SK-N-SH (cell line): Measurements from ENCODE around the gene CHST12. TPM values are rescaled to one million over a fixed set of nuclear protein-coding genes. Genes with fewer than 3 reads are reported as not detected.
A peak's percentile ranks its signal among the peaks of the same experiment; 100 is the strongest.

ENCODE experiments used
- CTCF ChIA-PET: fragments of 300-600, 350-600 bp; formaldehyde crosslinking; extraction: SDS; loops from one replicate; lab custom pipeline; 2021; lab: Yijun Ruan, JAX
- POLR2A ChIA-PET: fragments of 350-600 bp; sonication (Branson Sonifier 250); formaldehyde crosslinking; extraction: SDS; loops from one replicate; lab custom pipeline; 2020; ENCODE audit warnings: antibody characterized with exemption, inconsistent platforms; lab: Yijun Ruan, JAX
- DNase-seq: peaks from one replicate; pipeline ENCODE4 v3.0.0; 2012
- H2AFZ ChIP-seq: fragments of 200-600 bp; sonication (generic); 2 replicates; pipeline ENCODE4 v1.8.1; 2016; ENCODE audit warnings: antibody characterized with exemption, mild to moderate bottlenecking, low read depth
- H3F3A ChIP-seq: fragments of 200-600 bp; sonication (generic); replicated peaks from 2 replicates; pipeline ENCODE3; 2016; ENCODE audit warnings: antibody characterized with exemption, mild to moderate bottlenecking; ENCODE audit not compliant: insufficient read depth
- H3K27ac ChIP-seq, 2 experiments: fragments of 200-500 bp in 1 of 2; fragments of 200-600 bp in 1 of 2; sonication (Bioruptor generic) in 1 of 2; sonication (generic), shearing (Covaris generic) in 1 of 2; 2 replicates each; pipeline versions ENCODE4 v1.5.1 to v1.6.1; 2014 to 2016; ENCODE audit warnings: low read depth in 2 of 2, inconsistent platforms in 1 of 2, low read length in 1 of 2, mild to moderate bottlenecking in 1 of 2, mixed read lengths in 1 of 2
- H3K27me3 ChIP-seq: fragments of 200-600 bp; sonication (generic), shearing (Covaris generic); 2 replicates; pipeline ENCODE4 v1.6.1; 2016; ENCODE audit warnings: mixed run types; ENCODE audit not compliant: insufficient read depth
- H3K36me3 ChIP-seq, 2 experiments: fragments of 200-500 bp in 1 of 2; fragments of 200-600 bp in 1 of 2; sonication (Bioruptor generic) in 1 of 2; sonication (generic) in 1 of 2; replicated peaks in 1 of 2; 2 replicates each; pipeline versions ENCODE3 to v1.5.1; 2014 to 2016; ENCODE audit warnings: low read length in 1 of 2, mild to moderate bottlenecking in 1 of 2; ENCODE audit not compliant: insufficient read depth in 2 of 2, control insufficient read depth in 1 of 2
- H3K4me1 ChIP-seq, 2 experiments: fragments of 200-500 bp in 1 of 2; fragments of 200-600 bp in 1 of 2; sonication (Bioruptor generic) in 1 of 2; sonication (generic), shearing (Covaris generic) in 1 of 2; 2 replicates each; pipeline versions ENCODE4 v1.5.1 to v1.6.1; 2014 to 2016; ENCODE audit warnings: low read depth in 1 of 2, low read length in 1 of 2, mixed run types in 1 of 2; ENCODE audit not compliant: insufficient read depth in 2 of 2, control insufficient read depth in 1 of 2
- H3K4me2 ChIP-seq: fragments of 200-600 bp; sonication (generic), shearing (Covaris generic); 2 replicates; pipeline ENCODE4 v1.6.1; 2017; ENCODE audit warnings: mixed run types
- H3K4me3 ChIP-seq, 2 experiments: fragments of 200-500 bp in 1 of 2; fragments of 200-600 bp in 1 of 2; sonication (Bioruptor generic) in 1 of 2; sonication (generic), shearing (Covaris generic) in 1 of 2; 2 replicates each; pipeline versions ENCODE4 v1.5.1 to v1.8.1; 2014 to 2016; ENCODE audit warnings: low read depth in 2 of 2, inconsistent platforms in 1 of 2, low read length in 1 of 2, mild to moderate bottlenecking in 1 of 2, mixed read lengths in 1 of 2, moderate library complexity in 1 of 2
- H3K79me2 ChIP-seq: fragments of 200-600 bp; sonication (generic); 2 replicates; pipeline ENCODE4 v1.8.1; 2017; ENCODE audit warnings: mild to moderate bottlenecking; ENCODE audit not compliant: insufficient read depth
- H3K9ac ChIP-seq: fragments of 200-600 bp; sonication (generic); 2 replicates; pipeline ENCODE4 v1.6.1; 2017; ENCODE audit warnings: mixed run types
- H3K9me2 ChIP-seq: fragments of 200-600 bp; sonication (generic); 2 replicates; pipeline ENCODE4 v1.6.1; 2017; ENCODE audit warnings: mixed run types
- H3K9me3 ChIP-seq: fragments of 200-600 bp; sonication (generic); 2 replicates; pipeline ENCODE4 v1.6.1; 2017; ENCODE audit warnings: mixed run types, mild to moderate bottlenecking, moderate library complexity
- H4K20me1 ChIP-seq: fragments of 200-600 bp; sonication (generic); 2 replicates; pipeline ENCODE4 v1.6.1; 2017; ENCODE audit warnings: mild to moderate bottlenecking, mixed run types; ENCODE audit not compliant: insufficient read depth
- CHD2 ChIP-seq: fragments of 150-350 bp; IDR thresholded peaks from 2 replicates; pipeline ENCODE4 v1.6.1; 2018; ENCODE audit warnings: low read length; ENCODE audit not compliant: partially characterized antibody
- CTCF ChIP-seq: fragments of 200-600 bp; sonication (generic); IDR thresholded peaks from 2 replicates; pipeline ENCODE4 v1.6.1; 2017; ENCODE audit warnings: antibody characterized with exemption, mild to moderate bottlenecking, moderate library complexity
- ELF1 ChIP-seq: IDR thresholded peaks from 2 replicates; pipeline ENCODE4 v1.4.0; 2012
- FOXM1 ChIP-seq: IDR thresholded peaks from 2 replicates; pipeline ENCODE4 v1.4.0; 2012; ENCODE audit warnings: low read depth, mild to moderate bottlenecking
- GATA2 ChIP-seq: sonication (generic); formaldehyde crosslinking; IDR thresholded peaks from 2 replicates; pipeline ENCODE4 v1.5.0; 2020; ENCODE audit warnings: mild to moderate bottlenecking, missing genetic modification reagents
- IRF3 ChIP-seq: fragments of 150-350 bp; IDR thresholded peaks from 2 replicates; pipeline ENCODE4 v1.6.1; 2016; ENCODE audit warnings: mild to moderate bottlenecking, low read depth, low read length
- JUND ChIP-seq: IDR thresholded peaks from 2 replicates; pipeline ENCODE4 v1.4.0; 2012
- MEF2A ChIP-seq: IDR thresholded peaks from 2 replicates; pipeline ENCODE4 v1.4.0; 2012; ENCODE audit warnings: low read depth, borderline replicate concordance
- MXI1 ChIP-seq: IDR thresholded peaks from 2 replicates; pipeline ENCODE4 v1.6.1; 2012; ENCODE audit warnings: mild to moderate bottlenecking, low read depth, low read length, improper control_type of control experiment
- NRF1 ChIP-seq: IDR thresholded peaks from 2 replicates; pipeline ENCODE4 v1.6.1; 2012; ENCODE audit warnings: low read depth, mild to moderate bottlenecking, low read length
- POLR2AphosphoS5 ChIP-seq: IDR thresholded peaks from 2 replicates; pipeline ENCODE4 v1.6.1; 2012; ENCODE audit warnings: low read depth, low read length
- RAD21 ChIP-seq: IDR thresholded peaks from 2 replicates; pipeline ENCODE4 v1.6.1; 2012; ENCODE audit warnings: mild to moderate bottlenecking, low read length
- RFX5 ChIP-seq: IDR thresholded peaks from 2 replicates; pipeline ENCODE4 v1.6.1; 2012; ENCODE audit warnings: mild to moderate bottlenecking, improper control_type of control experiment, low read length
- SIN3A ChIP-seq: IDR thresholded peaks from 2 replicates; pipeline ENCODE4 v1.6.1; 2012; ENCODE audit warnings: low read depth, mild to moderate bottlenecking, low read length, moderate library complexity, borderline replicate concordance
- SMC3 ChIP-seq: IDR thresholded peaks from 2 replicates; pipeline ENCODE4 v1.6.1; 2012; ENCODE audit warnings: low read depth, low read length, improper control_type of control experiment
- TCF12 ChIP-seq: IDR thresholded peaks from 2 replicates; pipeline ENCODE4 v1.4.0; 2012
- TEAD4 ChIP-seq: IDR thresholded peaks from 2 replicates; pipeline ENCODE4 v1.4.0; 2012; ENCODE audit warnings: mild to moderate bottlenecking, borderline replicate concordance; ENCODE audit not compliant: insufficient read depth
- USF2 ChIP-seq: fragments of 150-350 bp; IDR thresholded peaks from 2 replicates; pipeline ENCODE4 v1.6.1; 2017; ENCODE audit warnings: antibody characterized with exemption, low read length, low read depth, borderline replicate concordance
- YY1 ChIP-seq: IDR thresholded peaks from 2 replicates; pipeline ENCODE4 v1.4.0; 2012; ENCODE audit warnings: low read depth, mild to moderate bottlenecking
- ZBTB33 ChIP-seq: IDR thresholded peaks from 2 replicates; pipeline ENCODE4 v1.4.0; 2012; ENCODE audit warnings: low read depth, borderline replicate concordance
- WGBS: methylation state at CpG from one replicate; pipeline ENCODE4 v1.1.6; 2017; ENCODE audit warnings: low lambda C conversion rate; 5-methylcytosine and 5-hydroxymethylcytosine counted together
- polyA plus RNA-seq, 3 experiments: library from polyadenylated mRNA; depleted of rRNA; stranded (reverse); fragments of >200 nt; gene quantifications; 2 replicates each; pipeline ENCODE4 v1.2.3, GENCODE V29; 2012
- TF ChIP-seq, protein P1 (sequence below): IDR thresholded peaks from 2 replicates; pipeline ENCODE4 v1.4.0; 2012; ENCODE audit warnings: low read depth
- TF ChIP-seq, protein P2 (sequence below): IDR thresholded peaks from 2 replicates; pipeline ENCODE4 v1.4.0; 2012; ENCODE audit warnings: low read depth, borderline replicate concordance

CHST12 gene
- polyA plus RNA-seq, 1 of the 3 experiments (the other 2 are of a cell fraction): 32.7 TPM

DNA sequence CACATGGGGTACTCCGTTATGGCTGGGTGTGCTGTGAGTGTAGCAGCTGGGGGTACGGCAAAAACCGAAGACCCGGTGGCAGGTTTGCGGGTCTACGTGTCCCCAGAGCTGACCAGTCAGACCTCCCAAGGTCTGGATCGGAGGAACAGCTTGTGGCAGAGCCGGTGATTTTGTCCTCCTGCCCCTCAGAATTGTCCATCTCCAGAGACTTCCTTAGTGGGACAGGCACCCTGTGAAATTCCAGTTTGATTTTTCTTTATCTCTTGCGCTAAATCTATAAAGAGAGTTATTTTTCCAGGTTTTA lies 47.8 kb upstream of the CHST12 start:
- POLR2A ChIA-PET: interaction anchor here (0.7 to 1.1 kb wide), 3 partner anchors 23 to 123 kb away, joined by 3 to 4 read pairs (median 3); partner anchors contain the start of gene MAD1L1
- no peak for TF ChIP-seq FOXM1
- TF ChIP-seq SMC3: no peak
- TF ChIP-seq MEF2A: no peak
- TF ChIP-seq YY1: no peak
- TF ChIP-seq RAD21: no peak
- TF ChIP-seq JUND: no peak
- H3F3A ChIP-seq: no peaks in the 10 kb centered on the region
- peaks cover 30 to 32% of the 10 kb centered on the region in 2 experiments for H3K36me3 ChIP-seq
- CTCF ChIA-PET: interaction anchor here (1.0 to 1.7 kb wide), 2 partner anchors 10 to 113 kb away, joined by 5 read pairs; no protein-coding TSS in a partner anchor
- H3K9me2 ChIP-seq: no peaks in the 10 kb centered on the region
- no peaks in the 10 kb centered on the region for H3K9me3 ChIP-seq
- peak overlapping the region; percentile 86 for H3K4me2 ChIP-seq
- peak overlapping the region; percentile 95 for H3K9ac ChIP-seq
- peak overlapping the region in 1 of 2 experiments; percentile 48; a peak in 2 of 4 replicates for H3K27ac ChIP-seq
- no peaks in the 10 kb centered on the region for H3K27me3 ChIP-seq
- no peak overlapping the region for H2AFZ ChIP-seq
- H4K20me1 ChIP-seq: peaks cover 57% of the 10 kb centered on the region
- H3K4me3 ChIP-seq: peak overlapping the region; percentile 76 to 84
- peaks cover 7 to 18% of the 10 kb centered on the region in 2 experiments for H3K4me1 ChIP-seq
- no peak for DNase-seq
- WGBS: under 1% methylated on average over 9 of the region's 9 CpGs
- peaks cover 82% of the 10 kb centered on the region for H3K79me2 ChIP-seq

DNA sequence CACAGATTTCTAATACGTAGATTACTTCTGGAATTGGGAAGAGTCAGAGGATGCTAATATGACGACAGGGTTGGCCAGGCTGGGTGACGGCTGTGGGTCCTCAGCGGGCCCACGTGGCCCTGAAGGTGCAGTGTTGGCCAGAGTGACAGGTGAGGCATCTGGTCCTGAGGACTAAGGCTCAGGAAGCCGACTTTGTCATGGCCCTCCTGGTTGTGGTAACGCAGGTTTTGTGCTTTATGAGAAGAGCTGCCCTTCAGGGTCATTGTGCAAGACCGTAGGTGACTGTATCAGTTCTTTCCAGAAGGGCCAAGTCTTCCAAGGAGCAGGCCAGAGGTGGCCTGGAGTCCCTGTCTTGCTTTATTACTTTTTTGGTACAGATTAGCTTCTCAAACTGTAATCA lies 46.2 kb upstream of the CHST12 start:
- WGBS: 85% methylated on average over 8 of the region's 8 CpGs

More for the DNA sequence above, 46.2 kb upstream of the CHST12 start:
- no peaks in the 10 kb centered on the region for H3K9me3 ChIP-seq
- no peaks in the 10 kb centered on the region for H3K9me2 ChIP-seq
- H3K9ac ChIP-seq: no peak overlapping the region; the same call in 1 of the 2 replicates
- H3K4me2 ChIP-seq: peak overlapping the region; percentile 86; the same call in 1 of the 2 replicates
- ChIA-PET POLR2A (no interaction called here), CTCF (interaction anchor here (1.0 to 4.2 kb wide), 2 partner anchors 9 to 111 kb away, joined by 3 to 14 read pairs; no protein-coding TSS in a partner anchor)
- peaks cover 40 to 45% of the 10 kb centered on the region in 2 experiments for H3K36me3 ChIP-seq
- H3K4me3 ChIP-seq: no peak overlapping the region
- no peaks in the 10 kb centered on the region for H3F3A ChIP-seq
- no peak overlapping the region for H3K27ac ChIP-seq
- peaks cover 89% of the 10 kb centered on the region for H3K79me2 ChIP-seq
- H4K20me1 ChIP-seq: peaks cover 69% of the 10 kb centered on the region
- H2AFZ ChIP-seq: no peak overlapping the region
- H3K27me3 ChIP-seq: no peaks in the 10 kb centered on the region
- no peak for TF ChIP-seq MXI1
- TF ChIP-seq CTCF: no peak
- TF ChIP-seq FOXM1: no peak
- no peak for TF ChIP-seq JUND
- TF ChIP-seq ELF1: no peak
- TF ChIP-seq TEAD4: no peak
- TF ChIP-seq, protein P1, sequence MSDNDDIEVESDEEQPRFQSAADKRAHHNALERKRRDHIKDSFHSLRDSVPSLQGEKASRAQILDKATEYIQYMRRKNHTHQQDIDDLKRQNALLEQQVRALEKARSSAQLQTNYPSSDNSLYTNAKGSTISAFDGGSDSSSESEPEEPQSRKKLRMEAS: no peak
- TF ChIP-seq CHD2: no peak
- no peak for TF ChIP-seq ZBTB33
- no peak for TF ChIP-seq IRF3
- no peak for TF ChIP-seq NRF1
- no peak for TF ChIP-seq GATA2 (CRISPR knock-in tag)
- TF ChIP-seq POLR2AphosphoS5: no peak
- no peak for TF ChIP-seq SMC3
- TF ChIP-seq RFX5: no peak
- no peak for TF ChIP-seq TCF12
- TF ChIP-seq SIN3A: no peak
- TF ChIP-seq, protein P2, sequence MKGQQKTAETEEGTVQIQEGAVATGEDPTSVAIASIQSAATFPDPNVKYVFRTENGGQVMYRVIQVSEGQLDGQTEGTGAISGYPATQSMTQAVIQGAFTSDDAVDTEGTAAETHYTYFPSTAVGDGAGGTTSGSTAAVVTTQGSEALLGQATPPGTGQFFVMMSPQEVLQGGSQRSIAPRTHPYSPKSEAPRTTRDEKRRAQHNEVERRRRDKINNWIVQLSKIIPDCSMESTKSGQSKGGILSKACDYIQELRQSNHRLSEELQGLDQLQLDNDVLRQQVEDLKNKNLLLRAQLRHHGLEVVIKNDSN: no peak
- no peak for TF ChIP-seq USF2
- TF ChIP-seq RAD21: no peak
- peaks cover 7 to 18% of the 10 kb centered on the region in 2 experiments for H3K4me1 ChIP-seq
- DNase-seq: no peak
